A549 (cell line): ENCODE measurements around the gene ZNF627. TPM values are rescaled to one million over a fixed set of nuclear protein-coding genes. Genes with fewer than 3 reads are reported as not detected.
"Not testable (repeated sequence)": the region's sequence is repeated elsewhere in the genome, so short reads cannot be mapped to it uniquely, and the experiment has no call there.

Experiments
- ATAC-seq, 2 experiments: fragments of 200-7000 bp in 1 of 2; fragments of >200 bp in 1 of 2; cut with Nextera tagmentation in 1 of 2; cut with Tn5 transposase in 1 of 2; 3 replicates each; pipeline versions ENCODE4 v1.8.0 to v1.9.1; 2018 to 2020; ENCODE audit warnings: mild to moderate bottlenecking in 1 of 2, moderate library complexity in 1 of 2
- CTCF ChIA-PET: fragments of 300-600 bp; sonication (Branson Sonifier 250); formaldehyde crosslinking; extraction: SDS; loops from one replicate; lab custom pipeline; 2021; ENCODE audit warnings: antibody characterized with exemption, inconsistent platforms; lab: Yijun Ruan, JAX
- POLR2A ChIA-PET: fragments of 350-600 bp; formaldehyde crosslinking; extraction: SDS; loops from one replicate; lab custom pipeline; 2021; ENCODE audit warnings: antibody characterized with exemption, inconsistent platforms; lab: Yijun Ruan, JAX
- DNase-seq, 2 experiments: peaks; one replicate each; pipeline versions ENCODE4 v3.0.0 to v3.0.0-alpha.2; 2011 to 2016; ENCODE audit warnings: low read depth in 1 of 2, low spot score in 1 of 2
- FAIRE-seq: peaks from 2 replicates; lab custom pipeline; 2011; peaks lifted over from hg19 to GRCh38; lab: Jason Lieb, UNC
- H3K27ac ChIP-seq, 2 experiments: fragments of >200 bp; sonication (Bioruptor Twin); formaldehyde crosslinking; 3 replicates each; pipeline ENCODE4 v1.5.1; 2016 to 2017
- H3K4me1 ChIP-seq: fragments of >200 bp; sonication (Bioruptor Twin); formaldehyde crosslinking; 3 replicates; pipeline ENCODE4 v1.6.1; 2016
- H3K4me2 ChIP-seq: fragments of >200 bp; sonication (Bioruptor Twin); formaldehyde crosslinking; 3 replicates; pipeline ENCODE4 v1.6.1; 2016
- H3K4me3 ChIP-seq: fragments of >200 bp; sonication (Bioruptor Twin); formaldehyde crosslinking; 3 replicates; pipeline ENCODE4 v1.5.1; 2016
- H3K9me3 ChIP-seq: fragments of >200 bp; sonication (Bioruptor Twin); formaldehyde crosslinking; 3 replicates; pipeline ENCODE4 v1.6.1; 2016
- CBX2 ChIP-seq: fragments of 200-600 bp; sonication (generic); IDR thresholded peaks from 2 replicates; pipeline ENCODE4 v1.6.1; 2016; ENCODE audit warnings: low read depth, mild to moderate bottlenecking, borderline replicate concordance
- CHD2 ChIP-seq: fragments of 150-350 bp; IDR thresholded peaks from 2 replicates; pipeline ENCODE4 v1.6.1; 2014; ENCODE audit warnings: low read length; ENCODE audit not compliant: partially characterized antibody
- CHD4 ChIP-seq: fragments of 200-600 bp; sonication (generic); IDR thresholded peaks from 2 replicates; pipeline ENCODE4 v1.6.1; 2016; ENCODE audit warnings: antibody characterized with exemption, mild to moderate bottlenecking, borderline replicate concordance
- EHMT2 ChIP-seq: fragments of 200-600 bp; sonication (generic); IDR thresholded peaks from 2 replicates; pipeline ENCODE4 v1.6.1; 2016; ENCODE audit warnings: antibody characterized with exemption, low read depth, mild to moderate bottlenecking, moderate library complexity
- GATA3 ChIP-seq: IDR thresholded peaks from 2 replicates; pipeline ENCODE4 v1.6.1; 2012; ENCODE audit warnings: borderline replicate concordance
- HDAC2 ChIP-seq: fragments of 200-600 bp; sonication (generic); IDR thresholded peaks from 2 replicates; pipeline ENCODE4 v1.6.1; 2016
- HOXA7 ChIP-seq: fragments of 250-450 bp; sonication (Bioruptor Pico); IDR thresholded peaks from 2 replicates; pipeline ENCODE4 v1.5.0; 2020; ENCODE audit warnings: mild to moderate bottlenecking, moderate library complexity
- JUN ChIP-seq, 2 experiments: fragments of >200 bp; sonication (Bioruptor Twin); formaldehyde crosslinking; IDR thresholded peaks; 2 replicates in 1 of 2; 3 replicates in 1 of 2; pipeline ENCODE4 v1.6.1; 2016 to 2017
- KDM1A ChIP-seq: fragments of 200-600 bp; sonication (generic); IDR thresholded peaks from 2 replicates; pipeline ENCODE4 v1.6.1; 2016; ENCODE audit warnings: low read depth, mild to moderate bottlenecking
- MAFK ChIP-seq: fragments of 450-650 bp; IDR thresholded peaks from 2 replicates; pipeline ENCODE4 v1.6.1; 2014; ENCODE audit not compliant: partially characterized antibody
- POLR2AphosphoS2 ChIP-seq: conservative IDR thresholded peaks from 2 replicates; pipeline ENCODE4 v1.6.1; 2012; ENCODE audit warnings: low read length, improper control_type of control experiment, inconsistent platforms
- SMC3 ChIP-seq: fragments of >200 bp; sonication (Bioruptor Twin); formaldehyde crosslinking; IDR thresholded peaks from 3 replicates; pipeline ENCODE4 v1.6.1; 2018; ENCODE audit warnings: inconsistent platforms
- TFCP2L1 ChIP-seq: fragments of 250-450 bp; sonication (Bioruptor Pico); IDR thresholded peaks from 2 replicates; pipeline ENCODE4 v1.5.0; 2021; ENCODE audit warnings: mild to moderate bottlenecking
- ZC3H11A ChIP-seq: fragments of 450-650 bp; IDR thresholded peaks from 2 replicates; pipeline ENCODE4 v1.6.1; 2014; ENCODE audit warnings: antibody characterized with exemption, mild to moderate bottlenecking
- ZFP36 ChIP-seq: fragments of 450-650 bp; IDR thresholded peaks from 2 replicates; pipeline ENCODE4 v1.6.1; 2014; ENCODE audit warnings: borderline replicate concordance; ENCODE audit not compliant: partially characterized antibody
- WGBS: methylation state at CpG from one replicate; pipeline ENCODE4 v1.1.6; 2017; ENCODE audit errors: missing lambda C conversion rate; 5-methylcytosine and 5-hydroxymethylcytosine counted together
- polyA plus RNA-seq, 4 experiments: library from polyadenylated mRNA; depleted of rRNA in 3 of 4; stranded (reverse); fragments of >200 nt; fragmentation: RNase III in 1 of 4; extraction: RNeasy Plus Mini Kit Qiagen cat#74134 plus additional on column Dnase treatment in 1 of 4; gene quantifications; 2 replicates in 3 of 4; 3 replicates in 1 of 4; pipeline ENCODE4 v1.2.3, GENCODE V29; 2011 to 2017
- TF ChIP-seq, protein P1 (sequence below): fragments of 250-450 bp; sonication (Bioruptor Pico); IDR thresholded peaks from 2 replicates; pipeline ENCODE4 v1.5.0; 2020; ENCODE audit warnings: low read depth, mild to moderate bottlenecking, moderate library complexity
- TF ChIP-seq, protein P2 (sequence below): fragments of >200 bp; sonication (Bioruptor Twin); formaldehyde crosslinking; IDR thresholded peaks from 3 replicates; pipeline ENCODE4 v1.6.1; 2016
- TF ChIP-seq, protein P3 (sequence below): fragments of 250-450 bp; sonication (Bioruptor Pico); IDR thresholded peaks from 2 replicates; pipeline ENCODE4 v1.5.0; 2021; ENCODE audit warnings: mild to moderate bottlenecking, moderate library complexity, borderline replicate concordance

The ZNF627 gene
- polyA plus RNA-seq, 2 of the 4 experiments (the other 2 are of a cell fraction), result 4.5 to 7.5 TPM

- ChIA-PET CTCF (interaction anchor here (0.7 kb wide), 1 partner anchor 12 kb away, joined by 5 read pairs; no protein-coding TSS in a partner anchor), POLR2A (no interaction called here)
- 92% methylated on average over 2 of the region's 2 CpGs for WGBS
- Histone ChIP-seq H3K27ac (no peak overlapping the region), H3K9me3 (no peaks in the 10 kb centered on the region), H3K4me2 (no peak overlapping the region), H3K4me1 (no peaks in the 10 kb centered on the region), H3K4me3 (no peak overlapping the region)
- ATAC-seq (no peak), DNase-seq (no peak), FAIRE-seq (no peak)
- TF ChIP-seq GATA3, result no peak
- TF ChIP-seq TFCP2L1 (CRISPR knock-in tag), result no peak
- TF ChIP-seq ZC3H11A, result no peak
- TF ChIP-seq EHMT2, result no peak
- no peak for TF ChIP-seq HDAC2
- no peak for TF ChIP-seq CBX2
- TF ChIP-seq SMC3, result no peak
- no peak for TF ChIP-seq KDM1A
- no peak for TF ChIP-seq HOXA7 (CRISPR knock-in tag)
These were observed 31.1 kb upstream of the ZNF627 start for GRCh38 chr19:11566164-11566563.

- CTCF ChIA-PET, result no interaction called here
- POLR2A ChIA-PET, result no interaction called here
- no peak for FAIRE-seq
- Histone ChIP-seq H3K4me1 (no peaks in the 10 kb centered on the region), H3K27ac (no peak overlapping the region), H3K4me2 (no peak overlapping the region), H3K4me3 (no peak overlapping the region), H3K9me3 (no peaks in the 10 kb centered on the region)
- no peak for DNase-seq
- TF ChIP-seq, protein P1, sequence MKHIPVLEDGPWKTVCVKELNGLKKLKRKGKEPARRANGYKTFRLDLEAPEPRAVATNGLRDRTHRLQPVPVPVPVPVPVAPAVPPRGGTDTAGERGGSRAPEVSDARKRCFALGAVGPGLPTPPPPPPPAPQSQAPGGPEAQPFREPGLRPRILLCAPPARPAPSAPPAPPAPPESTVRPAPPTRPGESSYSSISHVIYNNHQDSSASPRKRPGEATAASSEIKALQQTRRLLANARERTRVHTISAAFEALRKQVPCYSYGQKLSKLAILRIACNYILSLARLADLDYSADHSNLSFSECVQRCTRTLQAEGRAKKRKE (CRISPR knock-in tag), result no peak
- TF ChIP-seq, protein P2, sequence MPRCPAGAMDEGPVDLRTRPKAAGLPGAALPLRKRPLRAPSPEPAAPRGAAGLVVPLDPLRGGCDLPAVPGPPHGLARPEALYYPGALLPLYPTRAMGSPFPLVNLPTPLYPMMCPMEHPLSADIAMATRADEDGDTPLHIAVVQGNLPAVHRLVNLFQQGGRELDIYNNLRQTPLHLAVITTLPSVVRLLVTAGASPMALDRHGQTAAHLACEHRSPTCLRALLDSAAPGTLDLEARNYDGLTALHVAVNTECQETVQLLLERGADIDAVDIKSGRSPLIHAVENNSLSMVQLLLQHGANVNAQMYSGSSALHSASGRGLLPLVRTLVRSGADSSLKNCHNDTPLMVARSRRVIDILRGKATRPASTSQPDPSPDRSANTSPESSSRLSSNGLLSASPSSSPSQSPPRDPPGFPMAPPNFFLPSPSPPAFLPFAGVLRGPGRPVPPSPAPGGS, result no peak
- TF ChIP-seq CHD2, result no peak
- TF ChIP-seq, protein P3, sequence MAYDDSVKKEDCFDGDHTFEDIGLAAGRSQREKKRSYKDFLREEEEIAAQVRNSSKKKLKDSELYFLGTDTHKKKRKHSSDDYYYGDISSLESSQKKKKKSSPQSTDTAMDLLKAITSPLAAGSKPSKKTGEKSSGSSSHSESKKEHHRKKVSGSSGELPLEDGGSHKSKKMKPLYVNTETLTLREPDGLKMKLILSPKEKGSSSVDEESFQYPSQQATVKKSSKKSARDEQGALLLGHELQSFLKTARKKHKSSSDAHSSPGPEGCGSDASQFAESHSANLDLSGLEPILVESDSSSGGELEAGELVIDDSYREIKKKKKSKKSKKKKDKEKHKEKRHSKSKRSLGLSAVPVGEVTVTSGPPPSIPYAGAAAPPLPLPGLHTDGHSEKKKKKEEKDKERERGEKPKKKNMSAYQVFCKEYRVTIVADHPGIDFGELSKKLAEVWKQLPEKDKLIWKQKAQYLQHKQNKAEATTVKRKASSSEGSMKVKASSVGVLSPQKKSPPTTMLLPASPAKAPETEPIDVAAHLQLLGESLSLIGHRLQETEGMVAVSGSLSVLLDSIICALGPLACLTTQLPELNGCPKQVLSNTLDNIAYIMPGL, result no peak
- no peak for TF ChIP-seq POLR2AphosphoS2
- TF ChIP-seq KDM1A, result no peak
- no peak for TF ChIP-seq JUN (IDR thresholded peaks at IDR 0.05)
- TF ChIP-seq MAFK, result no peak
- TF ChIP-seq CBX2, result no peak
- no peak for TF ChIP-seq CHD4
- no peak for TF ChIP-seq ZFP36
- ATAC-seq, result no peak
- 89% methylated on average over 3 of the region's 5 CpGs for WGBS
These were observed 27.2 kb upstream of the ZNF627 start for GRCh38 chr19:11570039-11570462.

GRCh38 chr19:11573354-11573753, 23.9 kb upstream of the ZNF627 start:
- H3K4me3 ChIP-seq, POLR2A ChIA-PET, DNase-seq, H3K4me1 ChIP-seq, H3K9me3 ChIP-seq, FAIRE-seq, ATAC-seq, H3K27ac ChIP-seq, H3K4me2 ChIP-seq: not testable (repeated sequence)
- CTCF ChIA-PET, result interaction anchor here (1.0 kb wide), 1 partner anchor 13 kb away, joined by 4 read pairs; no protein-coding TSS in a partner anchor
- 54% methylated on average over 6 of the region's 6 CpGs for WGBS

GRCh38 chr19:11573763-11574162, 23.5 kb upstream of the ZNF627 start:
- H3K4me2 ChIP-seq, H3K4me1 ChIP-seq, H3K27ac ChIP-seq, FAIRE-seq, H3K4me3 ChIP-seq, DNase-seq, POLR2A ChIA-PET, H3K9me3 ChIP-seq, ATAC-seq: not testable (repeated sequence)
- WGBS, result 94% methylated on average over 4 of the region's 4 CpGs
- CTCF ChIA-PET, result interaction anchor here (1.0 kb wide), 1 partner anchor 13 kb away, joined by 4 read pairs; no protein-coding TSS in a partner anchor
